ENCODE results near the gene SMIM29.

Gene SMIM29

GRCh38 chr6:34231566-34232336 lies 17.1 kb downstream of the SMIM29 start:
- DNase-seq (ENCODE audit: low read depth, low spot score) = no peak
- H3K27ac ChIP-seq (ENCODE audit: low read length) = no peak overlapping the region
- no peaks in the 10 kb centered on the region for H3K36me3 ChIP-seq (ENCODE audit: control insufficient read depth, insufficient read depth, low read length)
- no peaks in the 10 kb centered on the region for H3K27me3 ChIP-seq (ENCODE audit: control insufficient read depth, insufficient read depth, low read length)
- H3K9me3 ChIP-seq (ENCODE audit: control insufficient read depth, insufficient read depth, low read length) = no peaks in the 10 kb centered on the region
- no peak overlapping the region for H3K4me3 ChIP-seq (ENCODE audit: low read length)
- WGBS (ENCODE audit: insufficient coverage, insufficient read length) = no CpG with 5 or more reads among the region's 17 CpGs
- H3K4me1 ChIP-seq (ENCODE audit: control insufficient read depth, insufficient read depth, low read length) = peaks cover 13% of the 10 kb centered on the region

- peaks cover 18% of the 10 kb centered on the region for H3K4me1 ChIP-seq (ENCODE audit: control insufficient read depth, insufficient read depth, low read length)
- no peaks in the 10 kb centered on the region for H3K9me3 ChIP-seq (ENCODE audit: control insufficient read depth, insufficient read depth, low read length)
- H3K36me3 ChIP-seq (ENCODE audit: control insufficient read depth, insufficient read depth, low read length) = no peaks in the 10 kb centered on the region
- no peak for DNase-seq (ENCODE audit: low read depth, low spot score)
- H3K27me3 ChIP-seq (ENCODE audit: control insufficient read depth, insufficient read depth, low read length) = no peaks in the 10 kb centered on the region
- WGBS (ENCODE audit: insufficient coverage, insufficient read length) = no CpG with 5 or more reads among the region's 5 CpGs
- no peak overlapping the region for H3K27ac ChIP-seq (ENCODE audit: low read length)
- no peak overlapping the region for H3K4me3 ChIP-seq (ENCODE audit: low read length)
These were observed 18.0 kb downstream of the SMIM29 start for GRCh38 chr6:34230653-34231371.

GRCh38 chr6:34229877-34230276 lies 18.9 kb downstream of the SMIM29 start:
- Histone ChIP-seq H3K4me1 (ENCODE audit: control insufficient read depth, insufficient read depth, low read length) (peaks cover 20% of the 10 kb centered on the region), H3K9me3 (ENCODE audit: control insufficient read depth, insufficient read depth, low read length) (no peaks in the 10 kb centered on the region), H3K27me3 (ENCODE audit: control insufficient read depth, insufficient read depth, low read length) (no peaks in the 10 kb centered on the region), H3K27ac (ENCODE audit: low read length) (no peak overlapping the region), H3K4me3 (ENCODE audit: low read length) (no peak overlapping the region), H3K36me3 (ENCODE audit: control insufficient read depth, insufficient read depth, low read length) (no peaks in the 10 kb centered on the region)
- no peak for DNase-seq (ENCODE audit: low read depth, low spot score)
- no CpG with 5 or more reads among the region's 8 CpGs for WGBS (ENCODE audit: insufficient coverage, insufficient read length)

DNA sequence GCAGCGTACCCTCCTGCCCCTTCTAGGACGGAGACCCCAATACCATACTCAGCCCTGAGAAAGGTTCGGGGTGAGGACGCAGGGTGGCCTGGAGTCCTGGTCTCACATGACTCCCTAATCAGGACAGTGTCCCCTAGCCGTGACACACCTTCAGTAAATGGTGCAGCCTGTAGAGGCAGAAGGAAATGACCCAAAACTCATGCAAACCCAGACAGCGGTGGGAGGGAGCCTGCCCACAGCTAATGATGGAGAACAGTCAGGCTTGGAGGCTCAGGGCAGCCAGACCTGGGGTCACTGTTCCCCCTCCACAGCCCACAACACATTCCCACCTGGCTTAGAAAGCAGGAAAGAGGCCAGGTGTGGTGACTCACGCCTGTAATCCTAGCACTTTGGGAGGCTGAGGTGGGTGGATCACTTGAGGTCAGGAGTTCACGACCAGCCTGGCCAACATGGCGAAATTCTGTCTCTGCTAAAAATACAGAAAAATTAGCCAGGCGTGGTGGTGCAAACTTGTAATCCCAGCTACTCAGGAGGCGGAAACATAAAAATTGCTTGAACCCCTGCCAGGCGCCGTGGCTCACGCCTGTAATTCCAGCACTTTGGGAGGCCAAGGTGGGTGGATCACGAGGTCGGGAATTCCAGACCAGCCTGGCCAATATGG lies 20.9 kb downstream of the SMIM29 start:
- Histone ChIP-seq H3K36me3 (ENCODE audit: control insufficient read depth, insufficient read depth, low read length) (no peaks in the 10 kb centered on the region), H3K4me1 (ENCODE audit: control insufficient read depth, insufficient read depth, low read length) (peaks cover 22% of the 10 kb centered on the region), H3K27me3 (ENCODE audit: control insufficient read depth, insufficient read depth, low read length) (no peaks in the 10 kb centered on the region), H3K27ac (ENCODE audit: low read length) (no peak overlapping the region), H3K9me3 (ENCODE audit: control insufficient read depth, insufficient read depth, low read length) (no peaks in the 10 kb centered on the region), H3K4me3 (ENCODE audit: low read length) (no peak overlapping the region)
- WGBS (ENCODE audit: insufficient coverage, insufficient read length) = no CpG with 5 or more reads among the region's 16 CpGs
- DNase-seq (ENCODE audit: low read depth, low spot score) = no peak

DNA sequence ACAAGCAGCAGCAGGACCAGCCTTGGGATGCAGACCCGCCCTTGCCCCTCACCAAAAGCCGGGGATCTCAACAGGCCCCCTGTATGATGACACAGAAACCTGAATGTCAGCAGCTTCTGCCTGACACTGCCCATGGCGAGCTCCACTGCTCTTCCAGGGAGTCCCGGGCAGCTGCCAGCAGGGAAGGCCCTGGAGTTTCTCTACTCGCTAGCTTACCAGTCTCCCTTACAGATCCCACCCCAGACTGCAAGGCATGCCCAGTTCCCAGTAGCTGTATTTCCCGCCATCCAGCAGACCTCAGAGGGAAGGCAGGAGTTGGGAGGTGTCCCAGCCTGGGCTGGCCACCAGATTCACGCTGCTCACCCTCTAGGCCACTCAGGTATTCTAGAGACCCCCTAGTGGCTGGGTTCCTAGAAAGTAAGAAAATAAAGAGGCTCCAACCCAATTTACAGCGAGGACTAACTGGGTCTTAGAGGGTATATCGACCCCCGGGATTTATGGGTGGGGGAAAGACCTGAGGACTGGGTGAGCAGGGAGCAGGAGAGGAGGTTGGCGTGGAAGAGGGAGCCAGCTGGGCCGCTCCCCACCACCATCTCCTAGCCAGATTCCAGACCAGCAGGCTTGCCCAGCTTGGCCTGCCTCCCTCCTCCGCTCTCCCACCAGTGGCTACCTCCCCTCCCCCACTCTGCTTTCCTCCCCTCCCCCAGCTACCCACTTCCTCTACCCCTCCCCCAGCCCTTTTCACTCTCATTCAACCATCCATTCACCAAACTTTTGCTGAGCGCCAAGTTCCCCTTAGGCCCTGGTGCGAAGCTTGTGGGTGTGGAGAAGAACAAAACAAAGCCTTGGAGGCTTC lies 21.8 kb downstream of the SMIM29 start:
- Histone ChIP-seq H3K4me1 (ENCODE audit: control insufficient read depth, insufficient read depth, low read length) (peaks cover 21% of the 10 kb centered on the region), H3K27ac (ENCODE audit: low read length) (no peak overlapping the region), H3K27me3 (ENCODE audit: control insufficient read depth, insufficient read depth, low read length) (no peaks in the 10 kb centered on the region), H3K9me3 (ENCODE audit: control insufficient read depth, insufficient read depth, low read length) (no peaks in the 10 kb centered on the region), H3K36me3 (ENCODE audit: control insufficient read depth, insufficient read depth, low read length) (no peaks in the 10 kb centered on the region), H3K4me3 (ENCODE audit: low read length) (no peak overlapping the region)
- no CpG with 5 or more reads among the region's 15 CpGs for WGBS (ENCODE audit: insufficient coverage, insufficient read length)
- no peak for DNase-seq (ENCODE audit: low read depth, low spot score)

DNA sequence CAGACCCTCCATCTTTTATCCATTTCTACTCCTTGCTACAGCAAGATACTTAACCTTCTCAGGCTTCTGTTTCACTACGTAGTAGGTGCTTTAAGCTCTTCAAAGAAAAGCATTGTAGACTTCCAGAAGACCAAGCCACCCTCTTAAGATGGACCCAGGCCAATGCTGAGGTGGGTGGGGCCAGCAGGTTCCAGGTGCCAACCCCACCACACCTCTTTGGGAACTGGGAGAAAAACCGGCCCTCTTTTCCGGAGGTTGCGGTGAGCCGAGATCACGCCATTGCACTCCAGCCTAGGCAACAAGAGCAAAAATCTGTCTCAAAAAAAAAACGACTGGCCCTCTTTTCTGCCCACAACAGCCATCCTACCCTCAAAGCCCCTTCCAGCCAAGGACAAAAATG lies 22.7 kb downstream of the SMIM29 start:
- DNase-seq (ENCODE audit: low read depth, low spot score) = no peak
- Histone ChIP-seq H3K4me1 (ENCODE audit: control insufficient read depth, insufficient read depth, low read length) (peaks cover 21% of the 10 kb centered on the region), H3K36me3 (ENCODE audit: control insufficient read depth, insufficient read depth, low read length) (no peaks in the 10 kb centered on the region), H3K9me3 (ENCODE audit: control insufficient read depth, insufficient read depth, low read length) (no peaks in the 10 kb centered on the region), H3K27me3 (ENCODE audit: control insufficient read depth, insufficient read depth, low read length) (no peaks in the 10 kb centered on the region), H3K4me3 (ENCODE audit: low read length) (no peak overlapping the region), H3K27ac (ENCODE audit: low read length) (no peak overlapping the region)
- WGBS (ENCODE audit: insufficient coverage, insufficient read length) = no CpG with 5 or more reads among the region's 7 CpGs

DNA sequence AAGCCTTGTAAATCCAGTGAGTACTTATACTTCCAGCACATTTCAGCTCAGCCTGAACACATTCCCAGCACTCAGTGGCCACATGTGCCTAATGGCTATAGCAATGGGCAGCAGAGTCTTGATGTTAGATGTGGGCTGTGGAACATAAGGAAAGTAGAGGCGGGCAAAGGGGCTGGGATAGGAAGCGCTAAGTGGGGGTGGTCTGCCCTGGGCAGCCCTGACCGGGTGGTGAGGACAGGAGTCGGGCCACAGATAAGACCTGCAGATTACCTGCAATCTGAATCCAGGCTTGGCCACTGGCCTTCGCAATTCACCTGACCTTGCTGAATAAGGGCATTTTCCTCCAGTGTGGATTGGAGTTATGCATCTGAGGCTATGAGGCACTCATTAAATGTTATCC lies 23.3 kb downstream of the SMIM29 start:
- Histone ChIP-seq H3K4me1 (ENCODE audit: control insufficient read depth, insufficient read depth, low read length) (peaks cover 21% of the 10 kb centered on the region), H3K4me3 (ENCODE audit: low read length) (no peak overlapping the region), H3K9me3 (ENCODE audit: control insufficient read depth, insufficient read depth, low read length) (no peaks in the 10 kb centered on the region), H3K27ac (ENCODE audit: low read length) (no peak overlapping the region), H3K27me3 (ENCODE audit: control insufficient read depth, insufficient read depth, low read length) (no peaks in the 10 kb centered on the region), H3K36me3 (ENCODE audit: control insufficient read depth, insufficient read depth, low read length) (no peaks in the 10 kb centered on the region)
- no CpG with 5 or more reads among the region's 5 CpGs for WGBS (ENCODE audit: insufficient coverage, insufficient read length)
- no peak for DNase-seq (ENCODE audit: low read depth, low spot score)

DNA sequence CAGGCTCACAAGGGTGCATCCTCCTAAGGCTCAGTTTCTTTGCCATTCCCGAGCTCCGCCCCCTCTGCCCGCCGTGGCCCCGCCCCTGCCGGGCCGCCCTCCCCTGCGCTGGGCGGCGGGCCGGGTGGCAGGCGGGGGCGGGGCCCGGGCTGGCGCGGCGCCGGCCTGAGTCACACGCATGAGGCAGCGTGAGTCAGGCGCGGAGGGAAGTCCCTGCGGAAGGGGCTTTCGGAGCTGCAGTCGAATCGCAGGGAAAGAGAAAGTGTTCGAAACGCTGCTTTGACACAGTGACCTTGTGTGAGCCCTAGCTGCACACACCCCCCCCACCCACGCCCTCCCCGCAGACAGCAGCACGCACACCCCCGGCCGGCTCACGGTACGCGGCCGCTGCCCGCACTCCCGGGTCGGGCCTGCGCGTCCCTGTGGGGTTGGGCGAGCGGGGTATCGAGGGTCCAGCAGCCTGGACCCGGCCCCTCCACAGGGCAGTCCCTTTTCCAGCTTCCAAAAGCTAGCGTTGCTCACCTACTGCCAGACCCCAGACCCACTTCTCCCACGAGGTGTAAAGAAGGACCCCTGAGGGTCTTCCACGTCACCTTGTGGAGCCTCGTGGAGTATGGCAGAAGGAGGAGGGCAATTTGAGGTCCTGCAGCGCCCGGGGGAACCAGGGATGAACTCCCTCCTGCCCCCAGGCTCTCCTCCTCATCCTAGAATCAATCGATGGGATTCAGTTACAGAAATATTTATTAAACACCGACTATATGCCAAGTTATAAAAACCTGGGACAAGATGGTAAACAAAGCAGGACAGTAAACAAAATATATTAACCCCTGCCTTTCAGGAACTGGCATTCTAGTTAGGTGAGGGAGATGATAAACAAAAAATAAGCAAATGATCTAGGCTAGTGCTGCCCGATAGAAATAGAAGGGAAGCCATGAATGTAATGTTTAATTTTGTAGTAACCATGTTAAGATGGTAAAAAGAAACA lies 24.6 kb downstream of the SMIM29 start:
- Histone ChIP-seq H3K4me3 (ENCODE audit: low read length) (peak overlapping the region; percentile 35; the same call in 1 of the 2 replicates), H3K27ac (ENCODE audit: low read length) (no peak overlapping the region), H3K27me3 (ENCODE audit: control insufficient read depth, insufficient read depth, low read length) (no peaks in the 10 kb centered on the region), H3K9me3 (ENCODE audit: control insufficient read depth, insufficient read depth, low read length) (no peaks in the 10 kb centered on the region), H3K4me1 (ENCODE audit: control insufficient read depth, insufficient read depth, low read length) (peaks cover 21% of the 10 kb centered on the region), H3K36me3 (ENCODE audit: control insufficient read depth, insufficient read depth, low read length) (no peaks in the 10 kb centered on the region)
- DNase-seq (ENCODE audit: low read depth, low spot score) = no peak
- WGBS (ENCODE audit: insufficient coverage, insufficient read length) = no CpG with 5 or more reads among the region's 55 CpGs

GRCh38 chr6:34223381-34223955 lies 25.3 kb downstream of the SMIM29 start:
- no CpG with 5 or more reads among the region's 16 CpGs for WGBS (ENCODE audit: insufficient coverage, insufficient read length)
- H3K27ac ChIP-seq (ENCODE audit: low read length) = no peak overlapping the region
- no peak for DNase-seq (ENCODE audit: low read depth, low spot score)

More at GRCh38 chr6:34223381-34223955, 25.3 kb downstream of the SMIM29 start:
- peaks cover 21% of the 10 kb centered on the region for H3K4me1 ChIP-seq (ENCODE audit: control insufficient read depth, insufficient read depth, low read length)
- H3K4me3 ChIP-seq (ENCODE audit: low read length) = peak overlapping the region; percentile 35; the same call in 1 of the 2 replicates
- no peaks in the 10 kb centered on the region for H3K9me3 ChIP-seq (ENCODE audit: control insufficient read depth, insufficient read depth, low read length)
- no peaks in the 10 kb centered on the region for H3K27me3 ChIP-seq (ENCODE audit: control insufficient read depth, insufficient read depth, low read length)
- H3K36me3 ChIP-seq (ENCODE audit: control insufficient read depth, insufficient read depth, low read length) = no peaks in the 10 kb centered on the region

Measured in iPS DF 6.9 (cell line).